Fibroblast of mammary gland (primary cell): ENCODE data around the gene VPS13A.
A peak's percentile ranks its signal among the peaks of the same experiment; 100 is the strongest.

Experiments
- DNase-seq: peaks from one replicate; pipeline ENCODE4 v3.0.0-alpha.2; 2010; ENCODE audit warnings: low read depth
- H3K4me3 ChIP-seq: 2 replicates; pipeline ENCODE4 v1.5.1; 2011; ENCODE audit warnings: low read depth, mild to moderate bottlenecking, low read length, moderate library complexity; ENCODE audit not compliant: control insufficient read depth
- TF ChIP-seq, protein P1 (sequence below): conservative IDR thresholded peaks from 2 replicates; pipeline ENCODE4 v1.5.1; 2011; ENCODE audit warnings: low read depth, low read length, inconsistent platforms; ENCODE audit not compliant: control insufficient read depth, insufficient read depth

Gene VPS13A

DNA sequence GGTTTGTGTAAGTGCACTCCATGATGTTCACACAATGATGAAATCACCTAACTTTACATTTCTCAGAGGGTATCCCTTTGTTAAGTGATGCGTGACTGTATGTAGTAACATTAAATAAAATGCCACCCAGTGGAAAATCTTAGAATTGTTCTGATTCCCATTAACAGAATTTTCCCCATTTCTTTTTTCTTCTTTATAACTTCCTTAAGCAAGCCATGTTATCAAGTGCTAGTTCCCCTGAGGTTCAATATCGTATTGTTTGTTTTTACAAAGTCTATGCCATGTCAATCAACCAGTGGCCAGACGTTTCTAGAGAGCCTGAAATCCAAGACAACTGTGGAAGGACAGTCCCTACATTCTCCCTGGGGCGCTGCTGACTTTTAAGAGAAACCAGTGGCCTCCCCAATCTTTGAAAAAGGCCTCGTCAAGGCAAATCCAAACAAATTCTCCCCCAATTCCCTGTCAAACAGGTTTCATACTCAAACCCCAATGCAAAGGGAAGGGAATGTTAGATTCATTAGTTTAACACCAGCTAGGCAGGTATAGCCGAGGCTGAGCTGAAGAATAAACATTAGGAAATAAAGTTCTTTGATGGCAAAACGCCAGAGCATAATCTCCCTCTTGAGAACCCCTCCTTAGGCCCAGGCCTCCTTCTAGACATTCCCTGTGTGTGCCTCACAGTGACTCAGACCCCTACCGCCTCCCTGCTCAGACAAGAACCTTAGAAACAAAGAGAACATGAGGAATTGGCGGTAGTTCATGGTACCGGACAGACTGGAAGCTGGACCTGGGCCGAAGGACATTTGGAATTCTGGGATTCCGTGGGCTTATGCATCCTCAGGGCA, 272.1 kb downstream of the VPS13A start:
- no peak overlapping the region for H3K4me3 ChIP-seq
- DNase-seq: peak; percentile 67
- TF ChIP-seq, protein P1, sequence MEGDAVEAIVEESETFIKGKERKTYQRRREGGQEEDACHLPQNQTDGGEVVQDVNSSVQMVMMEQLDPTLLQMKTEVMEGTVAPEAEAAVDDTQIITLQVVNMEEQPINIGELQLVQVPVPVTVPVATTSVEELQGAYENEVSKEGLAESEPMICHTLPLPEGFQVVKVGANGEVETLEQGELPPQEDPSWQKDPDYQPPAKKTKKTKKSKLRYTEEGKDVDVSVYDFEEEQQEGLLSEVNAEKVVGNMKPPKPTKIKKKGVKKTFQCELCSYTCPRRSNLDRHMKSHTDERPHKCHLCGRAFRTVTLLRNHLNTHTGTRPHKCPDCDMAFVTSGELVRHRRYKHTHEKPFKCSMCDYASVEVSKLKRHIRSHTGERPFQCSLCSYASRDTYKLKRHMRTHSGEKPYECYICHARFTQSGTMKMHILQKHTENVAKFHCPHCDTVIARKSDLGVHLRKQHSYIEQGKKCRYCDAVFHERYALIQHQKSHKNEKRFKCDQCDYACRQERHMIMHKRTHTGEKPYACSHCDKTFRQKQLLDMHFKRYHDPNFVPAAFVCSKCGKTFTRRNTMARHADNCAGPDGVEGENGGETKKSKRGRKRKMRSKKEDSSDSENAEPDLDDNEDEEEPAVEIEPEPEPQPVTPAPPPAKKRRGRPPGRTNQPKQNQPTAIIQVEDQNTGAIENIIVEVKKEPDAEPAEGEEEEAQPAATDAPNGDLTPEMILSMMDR: no peak

DNA sequence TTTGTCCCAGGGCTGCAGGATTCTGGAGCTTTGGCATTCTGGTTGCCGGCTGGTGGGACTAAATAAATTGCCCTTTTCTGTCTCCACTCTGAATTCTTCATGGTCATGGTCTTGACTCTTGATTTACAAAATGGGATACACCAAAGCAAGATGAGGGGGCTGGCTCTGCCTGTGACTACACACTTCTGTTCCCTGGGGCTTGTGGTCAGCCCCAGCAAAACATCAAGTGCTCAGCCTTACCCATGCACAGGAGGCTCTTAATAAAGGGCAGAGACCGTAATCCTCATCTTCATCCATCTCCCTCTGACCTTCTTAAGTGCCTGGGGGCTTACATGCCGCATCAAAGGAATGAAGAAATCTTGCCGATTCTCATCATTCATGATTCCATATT, 272.7 kb downstream of the VPS13A start:
- H3K4me3 ChIP-seq: no peak overlapping the region
- TF ChIP-seq, protein P1: no peak
- no peak for DNase-seq

DNA sequence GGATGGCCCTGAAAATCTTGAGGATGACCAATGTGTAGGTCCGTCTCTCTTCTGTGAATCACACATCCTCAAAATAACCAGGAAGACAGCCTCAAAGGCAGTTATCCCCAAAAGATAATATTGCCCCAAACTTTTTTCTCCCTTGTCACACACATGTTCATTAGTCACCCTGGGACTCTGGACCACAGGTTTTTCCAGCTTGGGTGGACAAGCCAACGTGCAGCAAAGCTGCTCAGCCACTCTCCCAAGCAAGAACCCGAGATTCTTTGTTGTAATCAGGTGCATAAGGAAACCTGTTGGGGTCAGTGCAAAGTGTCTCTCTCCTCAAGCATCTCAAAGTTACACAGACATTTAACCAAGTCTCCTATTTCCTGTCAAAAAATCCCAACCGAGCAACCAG, 274.2 kb downstream of the VPS13A start:
- DNase-seq: no peak
- TF ChIP-seq, protein P1: no peak
- no peak overlapping the region for H3K4me3 ChIP-seq

DNA sequence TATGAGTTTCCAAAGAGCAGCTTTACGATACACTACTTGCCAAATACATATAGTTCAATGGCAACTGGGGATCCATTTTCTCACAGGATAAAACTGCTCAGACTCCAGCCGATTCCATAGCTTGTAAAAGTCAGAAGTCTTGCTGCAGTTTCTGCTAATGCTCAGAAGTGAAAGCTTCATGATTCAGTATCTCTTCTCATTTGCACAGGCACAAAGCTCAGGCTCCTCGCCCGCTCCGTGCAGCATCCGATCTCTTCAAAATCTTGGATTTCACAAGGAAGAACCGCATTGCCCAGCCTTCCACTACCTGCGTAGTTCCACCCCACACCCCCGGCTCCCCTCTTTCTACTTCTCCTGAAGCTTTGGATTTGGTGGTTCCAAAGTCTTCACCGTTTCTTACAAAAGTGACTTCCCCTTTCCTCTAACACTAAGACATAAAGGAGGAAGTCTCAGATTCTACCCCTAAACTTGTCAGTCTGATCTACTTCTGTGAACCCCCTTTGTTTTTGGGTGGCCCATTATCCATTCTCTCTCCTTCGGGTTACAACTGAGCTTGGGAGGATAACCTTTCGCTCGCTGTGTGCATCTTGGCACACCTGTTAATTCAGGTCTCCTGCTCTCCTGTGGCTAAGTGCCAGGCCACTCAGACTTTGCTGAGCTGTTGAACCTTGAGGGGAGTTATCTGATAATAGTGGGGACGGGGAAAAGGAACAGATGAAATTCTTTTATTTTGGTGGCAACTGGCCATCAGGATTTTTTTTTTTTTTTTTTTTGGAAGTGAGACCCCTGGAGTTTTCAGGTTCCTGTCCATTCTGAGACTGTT, 276.7 kb downstream of the VPS13A start:
- DNase-seq: no peak
- no peak overlapping the region for H3K4me3 ChIP-seq
- TF ChIP-seq, protein P1: no peak

DNA sequence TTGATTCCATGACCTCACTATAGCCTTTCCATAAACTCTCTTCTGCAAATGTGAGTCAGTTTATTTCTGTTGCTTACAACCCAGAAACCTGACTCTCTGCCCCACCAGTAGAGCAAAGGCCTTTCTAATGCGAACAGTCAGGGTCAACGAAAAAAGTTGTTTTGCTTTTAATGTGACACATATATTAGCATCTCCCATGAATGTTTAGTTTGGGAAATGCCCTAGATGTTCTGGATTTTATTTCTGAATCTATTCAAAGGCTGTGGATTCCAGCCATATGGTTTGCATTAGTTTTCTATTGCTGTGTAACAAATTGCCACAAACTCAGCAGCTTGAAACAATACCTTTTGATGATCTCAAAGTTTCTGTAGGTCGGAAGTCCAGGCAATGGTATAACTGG, 277.3 kb downstream of the VPS13A start:
- TF ChIP-seq, protein P1: no peak
- H3K4me3 ChIP-seq: no peak overlapping the region
- peak; percentile 87 for DNase-seq

DNA sequence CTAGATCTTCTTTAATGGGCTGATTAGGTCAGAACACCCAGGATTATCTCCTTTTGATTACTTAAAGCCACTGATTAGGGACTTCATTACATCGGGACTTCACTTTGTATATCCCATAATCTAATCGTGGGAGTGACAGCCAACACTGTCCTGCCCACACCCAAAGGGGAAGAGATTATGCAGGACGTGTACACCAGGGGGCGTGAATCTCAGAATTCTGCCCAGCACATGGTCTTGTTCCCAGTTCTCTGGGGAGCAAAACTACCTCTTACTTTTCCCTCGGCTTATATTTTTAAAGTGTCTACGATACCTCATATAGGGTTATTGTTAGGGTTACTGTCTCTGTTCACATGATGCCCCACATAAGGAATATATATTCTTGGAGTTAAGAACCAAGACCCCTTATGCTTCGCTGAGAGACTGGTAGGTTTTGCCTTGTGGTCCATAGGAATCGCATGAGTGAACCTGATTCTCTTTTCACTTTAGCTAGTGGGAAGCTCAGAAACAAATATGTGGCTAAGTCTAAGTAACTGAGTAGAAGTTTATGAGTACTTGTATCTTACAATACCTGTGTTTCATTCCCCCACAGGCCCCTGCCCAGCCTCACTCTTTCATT, 278.1 kb downstream of the VPS13A start:
- peak; percentile 28 for DNase-seq
- H3K4me3 ChIP-seq: no peak overlapping the region
- TF ChIP-seq, protein P1: peak; percentile 48
